IMR-90 (cell line): ENCODE measurements around the gene POU2AF1.

Experiments used
- BHLHE40 ChIP-seq: fragments of 150-350 bp; IDR thresholded peaks from 2 replicates; pipeline ENCODE4 v1.6.1; 2016; ENCODE audit warnings: mild to moderate bottlenecking, low read depth, low read length
- FOS ChIP-seq: fragments of 150-350 bp; IDR thresholded peaks from 2 replicates; pipeline ENCODE4 v1.6.1; 2016; ENCODE audit warnings: low read depth, low read length
- MAFK ChIP-seq: IDR thresholded peaks from 2 replicates; pipeline ENCODE4 v1.6.1; 2012; ENCODE audit warnings: low read depth, low read length, improper control_type of control experiment
- MAZ ChIP-seq: IDR thresholded peaks from 2 replicates; pipeline ENCODE4 v1.6.1; 2012; ENCODE audit warnings: low read depth, mild to moderate bottlenecking, low read length, improper control_type of control experiment, moderate library complexity, borderline replicate concordance
- MXI1 ChIP-seq: IDR thresholded peaks from 2 replicates; pipeline ENCODE4 v1.6.1; 2012; ENCODE audit warnings: low read depth, mild to moderate bottlenecking, low read length, moderate library complexity, borderline replicate concordance
- NFE2L2 ChIP-seq: fragments of 150-350 bp; IDR thresholded peaks from 2 replicates; pipeline ENCODE4 v1.6.1; 2016; ENCODE audit warnings: low read depth, mild to moderate bottlenecking, low read length
- POLR2A ChIP-seq: IDR thresholded peaks from 2 replicates; pipeline ENCODE4 v1.6.1; 2012; ENCODE audit warnings: mild to moderate bottlenecking, low read depth, low read length
- RAD21 ChIP-seq: IDR thresholded peaks from 2 replicates; pipeline ENCODE4 v1.6.1; 2012; ENCODE audit warnings: low read length, improper control_type of control experiment
- RCOR1 ChIP-seq: IDR thresholded peaks from 2 replicates; pipeline ENCODE4 v1.6.1; 2012; ENCODE audit warnings: mild to moderate bottlenecking, low read length, improper control_type of control experiment; ENCODE audit not compliant: insufficient replicate concordance
- RFX5 ChIP-seq: IDR thresholded peaks from 2 replicates; pipeline ENCODE4 v1.8.0; 2012; ENCODE audit warnings: low read depth, mild to moderate bottlenecking, low read length, moderate library complexity
- TF ChIP-seq, protein P1 (sequence below): conservative IDR thresholded peaks from 2 replicates; pipeline ENCODE4 v1.5.1; 2012; ENCODE audit warnings: mild to moderate bottlenecking, low read depth, low read length, improper control_type of control experiment
- TF ChIP-seq, protein P2 (sequence below): fragments of 150-350 bp; IDR thresholded peaks from 2 replicates; pipeline ENCODE4 v1.6.1; 2016; ENCODE audit warnings: low read depth, mild to moderate bottlenecking, low read length, moderate library complexity, borderline replicate concordance

DNA sequence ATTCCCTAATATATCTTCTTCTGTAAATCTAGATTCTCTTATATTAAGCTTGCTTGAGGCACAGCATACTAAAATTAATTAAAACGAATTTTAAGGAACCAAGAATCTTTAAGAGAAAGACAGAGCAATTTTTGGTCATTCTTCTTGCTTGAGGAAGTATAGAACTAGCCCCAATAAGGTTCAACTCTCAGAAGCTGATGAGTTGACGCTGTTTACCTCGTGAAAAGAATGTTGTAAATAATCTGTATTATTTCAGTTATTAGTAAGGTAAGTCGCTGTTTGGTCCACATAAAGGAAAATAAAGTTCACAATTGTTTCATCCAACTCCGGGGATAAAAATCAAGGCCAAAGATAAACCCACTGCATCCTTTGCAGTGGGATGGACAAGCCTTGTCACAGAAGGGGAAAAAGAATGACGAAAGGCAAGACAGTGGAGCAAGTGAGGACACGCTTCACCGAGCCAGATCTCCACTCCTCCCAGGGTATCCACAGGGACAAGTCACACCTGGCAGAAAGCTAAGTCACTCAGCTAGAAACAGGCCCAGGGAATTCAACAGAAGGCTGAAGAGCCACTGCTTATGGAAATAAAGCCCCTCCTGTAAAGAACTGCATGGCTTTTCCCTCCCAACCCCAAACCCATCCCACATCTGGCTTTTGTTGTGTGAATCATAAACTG lies 752 bp downstream of the POU2AF1 start:
- TF ChIP-seq, protein P1, sequence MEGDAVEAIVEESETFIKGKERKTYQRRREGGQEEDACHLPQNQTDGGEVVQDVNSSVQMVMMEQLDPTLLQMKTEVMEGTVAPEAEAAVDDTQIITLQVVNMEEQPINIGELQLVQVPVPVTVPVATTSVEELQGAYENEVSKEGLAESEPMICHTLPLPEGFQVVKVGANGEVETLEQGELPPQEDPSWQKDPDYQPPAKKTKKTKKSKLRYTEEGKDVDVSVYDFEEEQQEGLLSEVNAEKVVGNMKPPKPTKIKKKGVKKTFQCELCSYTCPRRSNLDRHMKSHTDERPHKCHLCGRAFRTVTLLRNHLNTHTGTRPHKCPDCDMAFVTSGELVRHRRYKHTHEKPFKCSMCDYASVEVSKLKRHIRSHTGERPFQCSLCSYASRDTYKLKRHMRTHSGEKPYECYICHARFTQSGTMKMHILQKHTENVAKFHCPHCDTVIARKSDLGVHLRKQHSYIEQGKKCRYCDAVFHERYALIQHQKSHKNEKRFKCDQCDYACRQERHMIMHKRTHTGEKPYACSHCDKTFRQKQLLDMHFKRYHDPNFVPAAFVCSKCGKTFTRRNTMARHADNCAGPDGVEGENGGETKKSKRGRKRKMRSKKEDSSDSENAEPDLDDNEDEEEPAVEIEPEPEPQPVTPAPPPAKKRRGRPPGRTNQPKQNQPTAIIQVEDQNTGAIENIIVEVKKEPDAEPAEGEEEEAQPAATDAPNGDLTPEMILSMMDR: no peak
- TF ChIP-seq MXI1 (no peak), POLR2A (no peak), RFX5 (no peak), MAZ (no peak), NFE2L2 (no peak), RAD21 (no peak), FOS (no peak), RCOR1 (no peak), BHLHE40 (no peak), MAFK (no peak)
- TF ChIP-seq, protein P2, sequence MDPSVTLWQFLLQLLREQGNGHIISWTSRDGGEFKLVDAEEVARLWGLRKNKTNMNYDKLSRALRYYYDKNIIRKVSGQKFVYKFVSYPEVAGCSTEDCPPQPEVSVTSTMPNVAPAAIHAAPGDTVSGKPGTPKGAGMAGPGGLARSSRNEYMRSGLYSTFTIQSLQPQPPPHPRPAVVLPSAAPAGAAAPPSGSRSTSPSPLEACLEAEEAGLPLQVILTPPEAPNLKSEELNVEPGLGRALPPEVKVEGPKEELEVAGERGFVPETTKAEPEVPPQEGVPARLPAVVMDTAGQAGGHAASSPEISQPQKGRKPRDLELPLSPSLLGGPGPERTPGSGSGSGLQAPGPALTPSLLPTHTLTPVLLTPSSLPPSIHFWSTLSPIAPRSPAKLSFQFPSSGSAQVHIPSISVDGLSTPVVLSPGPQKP: no peak
